OCI-LY1 (cell line): ENCODE data around the gene CEP131.
A peak's percentile ranks its signal among the peaks of the same experiment; 100 is the strongest.

Source experiments
- H2AFZ ChIP-seq: fragments of 200-600 bp; sonication (generic), shearing (Covaris generic); 2 replicates; pipeline ENCODE4 v1.6.0; 2014; ENCODE audit warnings: antibody characterized with exemption, mild to moderate bottlenecking, low read length
- H3F3A ChIP-seq: fragments of 200-600 bp; sonication (generic), shearing (Covaris generic); 2 replicates; pipeline ENCODE4 v1.6.0; 2014; ENCODE audit warnings: mild to moderate bottlenecking, antibody characterized with exemption, low read length, moderate library complexity; ENCODE audit not compliant: insufficient read depth
- H3K27ac ChIP-seq: fragments of 200-600 bp; sonication (generic); 2 replicates; pipeline ENCODE4 v1.5.1; 2014; ENCODE audit warnings: low read length, mixed run types, mild to moderate bottlenecking, low read depth; ENCODE audit not compliant: poor library complexity, severe bottlenecking
- H3K27me3 ChIP-seq: fragments of 200-600 bp; sonication (generic); 2 replicates; pipeline ENCODE4 v1.6.0; 2014; ENCODE audit warnings: antibody characterized with exemption, mild to moderate bottlenecking, low read length, moderate library complexity; ENCODE audit not compliant: insufficient read depth
- H3K36me3 ChIP-seq: fragments of 200-600 bp; sonication (generic); 2 replicates; pipeline ENCODE4 v1.6.1; 2014; ENCODE audit warnings: mild to moderate bottlenecking, antibody characterized with exemption, low read length, moderate library complexity, mixed read lengths; ENCODE audit not compliant: insufficient read depth
- H3K4me1 ChIP-seq: fragments of 200-600 bp; sonication (generic); 2 replicates; pipeline ENCODE4 v1.5.1; 2014; ENCODE audit warnings: mild to moderate bottlenecking, low read length, moderate library complexity; ENCODE audit not compliant: insufficient read depth, severe bottlenecking
- H3K4me2 ChIP-seq: fragments of 200-600 bp; sonication (generic), shearing (Covaris generic); 2 replicates; pipeline ENCODE4 v1.6.1; 2014; ENCODE audit warnings: low read length
- H3K4me3 ChIP-seq: fragments of 200-600 bp; sonication (generic); 2 replicates; pipeline ENCODE4 v1.5.1; 2014; ENCODE audit warnings: low read length, low read depth, mild to moderate bottlenecking, mixed read lengths; ENCODE audit not compliant: poor library complexity, severe bottlenecking
- H3K79me2 ChIP-seq: fragments of 200-600 bp; shearing (Covaris generic); 2 replicates; pipeline ENCODE4 v1.6.1; 2016; ENCODE audit warnings: mixed run types, low read length, mixed read lengths; ENCODE audit not compliant: insufficient read depth
- H3K9ac ChIP-seq: fragments of 200-600 bp; sonication (generic), shearing (Covaris generic); 2 replicates; pipeline ENCODE4 v1.6.1; 2014; ENCODE audit warnings: mild to moderate bottlenecking, low read length, mixed read lengths
- H3K9me2 ChIP-seq: fragments of 200-600 bp; sonication (generic), shearing (Covaris generic); 2 replicates; pipeline ENCODE4 v1.6.1; 2014; ENCODE audit warnings: low read depth, mild to moderate bottlenecking, low read length, mixed read lengths
- H3K9me3 ChIP-seq: fragments of 200-600 bp; shearing (Covaris generic); 2 replicates; pipeline ENCODE4 v1.6.1; 2014; ENCODE audit warnings: low read length, mixed read lengths
- H4K20me1 ChIP-seq: fragments of 200-600 bp; sonication (generic), shearing (Covaris generic); 2 replicates; pipeline ENCODE4 v1.6.0; 2016; ENCODE audit warnings: mild to moderate bottlenecking, low read length; ENCODE audit not compliant: insufficient read depth
- EZH2 ChIP-seq: fragments of 200-600 bp; sonication (generic), shearing (Covaris generic); IDR thresholded peaks from 2 replicates; pipeline ENCODE4 v1.8.0; 2017; ENCODE audit warnings: borderline replicate concordance, mixed run types, mild to moderate bottlenecking, antibody characterized with exemption, low read length, moderate library complexity, mixed read lengths
- TF ChIP-seq, protein P1 (sequence below): fragments of 200-600 bp; sonication (generic), shearing (Covaris generic); IDR thresholded peaks from 2 replicates; pipeline ENCODE4 v1.5.1; 2017; ENCODE audit warnings: mild to moderate bottlenecking, antibody characterized with exemption, low read length, moderate library complexity, mixed read lengths

Gene CEP131

GRCh38 chr17:81254955-81255717 is 32.4 kb upstream of the CEP131 start:
- H3K4me3 ChIP-seq: no peak overlapping the region
- H3F3A ChIP-seq: peaks cover 9% of the 10 kb centered on the region; the same call in 1 of the 2 replicates
- no peak overlapping the region for H3K27ac ChIP-seq
- H3K36me3 ChIP-seq: peaks cover 14% of the 10 kb centered on the region
- H3K4me1 ChIP-seq: peaks cover 32% of the 10 kb centered on the region
- no peak overlapping the region for H2AFZ ChIP-seq
- H3K9ac ChIP-seq: no peak overlapping the region
- H3K27me3 ChIP-seq: no peaks in the 10 kb centered on the region
- H3K4me2 ChIP-seq: no peak overlapping the region
- no peak for TF ChIP-seq EZH2
- TF ChIP-seq, protein P1, sequence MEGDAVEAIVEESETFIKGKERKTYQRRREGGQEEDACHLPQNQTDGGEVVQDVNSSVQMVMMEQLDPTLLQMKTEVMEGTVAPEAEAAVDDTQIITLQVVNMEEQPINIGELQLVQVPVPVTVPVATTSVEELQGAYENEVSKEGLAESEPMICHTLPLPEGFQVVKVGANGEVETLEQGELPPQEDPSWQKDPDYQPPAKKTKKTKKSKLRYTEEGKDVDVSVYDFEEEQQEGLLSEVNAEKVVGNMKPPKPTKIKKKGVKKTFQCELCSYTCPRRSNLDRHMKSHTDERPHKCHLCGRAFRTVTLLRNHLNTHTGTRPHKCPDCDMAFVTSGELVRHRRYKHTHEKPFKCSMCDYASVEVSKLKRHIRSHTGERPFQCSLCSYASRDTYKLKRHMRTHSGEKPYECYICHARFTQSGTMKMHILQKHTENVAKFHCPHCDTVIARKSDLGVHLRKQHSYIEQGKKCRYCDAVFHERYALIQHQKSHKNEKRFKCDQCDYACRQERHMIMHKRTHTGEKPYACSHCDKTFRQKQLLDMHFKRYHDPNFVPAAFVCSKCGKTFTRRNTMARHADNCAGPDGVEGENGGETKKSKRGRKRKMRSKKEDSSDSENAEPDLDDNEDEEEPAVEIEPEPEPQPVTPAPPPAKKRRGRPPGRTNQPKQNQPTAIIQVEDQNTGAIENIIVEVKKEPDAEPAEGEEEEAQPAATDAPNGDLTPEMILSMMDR: peak; percentile 16; the same call in 1 of the 2 replicates
- no peaks in the 10 kb centered on the region for H3K79me2 ChIP-seq
- H4K20me1 ChIP-seq: no peaks in the 10 kb centered on the region
- H3K9me2 ChIP-seq: no peaks in the 10 kb centered on the region
- no peaks in the 10 kb centered on the region for H3K9me3 ChIP-seq

GRCh38 chr17:81253358-81254131 is 30.8 kb upstream of the CEP131 start:
- peaks cover under 1% of the 10 kb centered on the region for H3K36me3 ChIP-seq
- H3K27ac ChIP-seq: peak overlapping the region; percentile 98
- no peaks in the 10 kb centered on the region for H3K79me2 ChIP-seq
- H3K9me3 ChIP-seq: no peaks in the 10 kb centered on the region
- peaks cover 39% of the 10 kb centered on the region for H3K4me1 ChIP-seq
- TF ChIP-seq, protein P1: peak; percentile 78
- no peak for TF ChIP-seq EZH2
- H2AFZ ChIP-seq: no peak overlapping the region
- no peaks in the 10 kb centered on the region for H4K20me1 ChIP-seq
- H3K9ac ChIP-seq: peak overlapping the region; percentile 62; the same call in 1 of the 2 replicates
- peaks cover 9% of the 10 kb centered on the region for H3F3A ChIP-seq
- H3K4me2 ChIP-seq: peak overlapping the region; percentile 57; the same call in 1 of the 2 replicates
- no peaks in the 10 kb centered on the region for H3K9me2 ChIP-seq
- no peaks in the 10 kb centered on the region for H3K27me3 ChIP-seq
- H3K4me3 ChIP-seq: no peak overlapping the region

- Histone ChIP-seq H3K27me3 (no peaks in the 10 kb centered on the region), H3K4me1 (peaks cover 39% of the 10 kb centered on the region), H3K27ac (peak overlapping the region; percentile 98), H3K79me2 (no peaks in the 10 kb centered on the region), H2AFZ (no peak overlapping the region), H3K4me2 (peak overlapping the region; percentile 57; the same call in 1 of the 2 replicates), H3K36me3 (no peaks in the 10 kb centered on the region; the same call in 1 of the 2 replicates), H3F3A (peaks cover 9% of the 10 kb centered on the region), H3K9me2 (no peaks in the 10 kb centered on the region), H4K20me1 (no peaks in the 10 kb centered on the region), H3K9me3 (no peaks in the 10 kb centered on the region), H3K9ac (peak overlapping the region; percentile 62; the same call in 1 of the 2 replicates), H3K4me3 (peak overlapping the region; percentile 43)
- TF ChIP-seq, protein P1: no peak
- TF ChIP-seq EZH2: no peak
These were observed 30.2 kb upstream of the CEP131 start for GRCh38 chr17:81252987-81253329.
